NCI-H2196 (cell line): Measurements from ENCODE around the gene KRTAP2-2.
"Not testable (repeated sequence)": the region's sequence is repeated elsewhere in the genome, so short reads cannot be mapped to it uniquely, and the experiment has no call there.

Source experiments
- DNase-seq: peaks from one replicate; lab custom pipeline; 2025; ENCODE audit not compliant: unreplicated experiment; lab: John Stamatoyannopoulos, UW

Gene KRTAP2-2

GRCh38 chr17:41065016-41065689 is 10.1 kb upstream of the KRTAP2-2 start:
- not testable (repeated sequence) for DNase-seq

DNA sequence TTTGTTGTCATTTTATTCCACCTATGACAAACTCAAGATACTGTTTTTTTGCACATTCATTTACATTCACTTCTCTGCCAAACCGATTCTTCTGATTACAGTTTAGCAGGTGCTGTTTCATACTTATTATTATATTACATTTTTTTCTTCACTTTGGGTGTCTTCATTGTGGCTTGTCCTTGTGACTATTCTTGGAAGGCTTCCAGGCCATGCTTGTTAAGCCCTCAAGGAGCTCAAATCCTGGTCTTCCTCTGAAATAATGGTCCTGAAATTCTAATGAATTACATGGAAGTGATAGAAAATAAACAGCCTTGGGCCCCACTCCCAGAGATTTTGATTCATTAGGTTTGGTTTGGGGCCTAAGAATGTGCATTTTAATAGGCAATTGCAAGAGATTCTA is 9.3 kb upstream of the KRTAP2-2 start:
- DNase-seq = no peak

DNA sequence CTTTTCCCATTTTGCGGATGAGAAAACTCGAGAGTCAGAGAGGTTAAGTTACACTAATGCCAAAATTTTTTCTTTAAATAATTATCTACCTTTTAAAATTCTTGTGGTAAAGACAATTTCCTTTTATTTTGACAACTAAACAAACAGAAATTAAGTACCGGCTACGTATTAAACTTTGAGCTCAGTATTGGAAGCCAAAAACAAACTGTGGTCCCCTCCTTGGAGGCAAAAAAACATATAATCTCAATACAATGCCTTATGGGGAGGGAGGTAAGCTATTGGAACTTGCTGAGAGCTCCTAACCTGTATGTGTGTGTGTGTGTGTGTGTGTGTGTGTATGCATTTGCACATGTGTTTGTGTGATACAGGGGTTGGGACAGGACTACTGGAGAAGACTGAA is 8.4 kb upstream of the KRTAP2-2 start:
- no peak for DNase-seq

GRCh38 chr17:41061964-41062363 is 6.9 kb upstream of the KRTAP2-2 start:
- DNase-seq = no peak

DNA sequence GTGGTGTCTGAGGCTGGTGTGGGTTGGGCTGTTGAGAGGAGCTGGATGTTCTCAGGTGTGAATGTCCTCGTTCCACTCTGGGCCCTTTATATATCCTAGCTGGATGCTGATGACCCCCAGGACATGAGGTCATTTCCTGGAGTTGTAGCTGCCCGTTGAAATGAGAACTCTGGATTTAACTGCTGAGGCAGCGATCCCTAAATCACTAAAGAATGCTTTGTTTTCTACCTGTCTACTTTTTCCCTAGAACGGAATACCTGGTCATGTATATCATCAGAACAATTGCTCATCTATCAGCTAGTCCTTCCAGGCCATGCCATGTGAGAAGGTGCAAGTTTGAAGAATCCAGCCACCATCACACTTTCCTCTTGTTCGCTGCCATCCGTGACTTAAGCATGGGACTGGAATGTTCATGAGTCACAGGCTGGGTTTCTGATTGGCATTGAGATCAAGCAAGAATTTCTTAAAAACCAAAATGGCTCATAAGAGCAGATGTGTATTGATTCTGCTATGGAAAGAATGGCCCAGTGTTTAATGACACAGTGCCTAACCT is 5.1 kb upstream of the KRTAP2-2 start, which contains the start of gene KRTAP2-3:
TSS of gene KRTAP2-3 (minus strand) at position 63 of the 553 bp plus-strand sequence. CDS start 64 bp downstream, outside the sequence.
- DNase-seq = no peak

DNA sequence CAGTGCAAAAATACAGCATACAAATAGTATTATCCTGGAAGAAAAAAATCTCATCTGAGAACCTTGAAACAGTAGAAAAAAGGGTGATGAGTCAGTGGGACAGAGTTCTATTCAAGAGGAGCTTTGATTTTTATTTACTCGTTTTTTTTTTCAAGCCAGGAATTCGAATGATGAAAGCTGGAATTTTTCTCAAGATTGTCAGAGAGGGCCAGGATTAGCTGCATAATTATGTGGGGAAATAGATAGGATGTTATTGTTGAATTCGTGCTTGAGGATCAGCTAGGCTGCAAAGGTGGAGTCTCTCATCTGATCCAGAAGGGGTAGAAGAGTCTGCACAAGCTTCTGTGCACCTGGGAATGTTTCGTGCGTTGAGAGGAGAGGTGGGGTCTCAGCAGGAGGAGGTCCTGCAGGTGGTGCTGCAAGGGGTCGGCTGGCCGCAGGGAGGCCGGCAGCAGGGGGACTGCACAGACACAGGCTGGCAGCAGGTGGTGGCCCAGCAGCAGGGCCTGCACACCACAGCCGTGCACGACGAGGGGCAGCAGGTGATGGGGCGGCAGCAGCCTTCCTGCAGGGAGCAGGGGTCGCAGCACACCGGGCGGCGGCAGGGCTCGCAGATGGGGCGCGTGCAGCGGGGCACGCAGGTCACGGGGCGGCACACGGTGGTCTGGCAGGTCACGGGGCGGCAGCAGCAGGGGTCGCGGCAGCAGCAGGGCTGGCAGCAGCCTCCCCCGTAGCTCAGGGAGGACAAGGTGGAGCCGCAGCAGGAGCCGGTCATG is 4.4 kb upstream of the KRTAP2-2 start:
- DNase-seq = not testable (repeated sequence)

- no peak for DNase-seq
Observed at GRCh38 chr17:41058741-41059140, 3.7 kb upstream of the KRTAP2-2 start.

GRCh38 chr17:41057547-41057946 is 2.5 kb upstream of the KRTAP2-2 start:
- no peak for DNase-seq

DNA sequence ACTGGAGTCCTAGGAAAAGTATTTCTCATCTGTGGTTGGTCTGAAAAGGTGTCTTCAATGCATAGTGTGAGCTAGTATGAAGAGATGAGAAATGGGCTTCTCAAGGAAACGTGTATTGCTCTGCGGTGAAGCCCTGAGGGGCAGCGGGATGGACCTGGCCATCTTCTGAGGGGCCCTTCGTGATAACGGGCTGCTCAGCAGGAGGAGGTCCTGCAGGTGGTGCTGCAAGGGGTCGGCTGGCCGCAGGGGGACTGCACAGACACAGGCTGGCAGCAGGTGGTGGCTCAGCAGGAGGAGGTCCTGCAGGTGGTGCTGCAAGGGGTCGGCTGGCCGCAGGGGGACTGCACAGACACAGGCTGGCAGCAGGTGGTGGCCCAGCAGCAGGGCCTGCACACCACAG is 474 bp downstream of the KRTAP2-2 start:
- not testable (repeated sequence) for DNase-seq

- DNase-seq = no peak
Observed at GRCh38 chr17:41054025-41054424, 1.0 kb downstream of the KRTAP2-2 start.

GRCh38 chr17:41052566-41052965 is 2.5 kb downstream of the KRTAP2-2 start:
- no peak for DNase-seq

DNA sequence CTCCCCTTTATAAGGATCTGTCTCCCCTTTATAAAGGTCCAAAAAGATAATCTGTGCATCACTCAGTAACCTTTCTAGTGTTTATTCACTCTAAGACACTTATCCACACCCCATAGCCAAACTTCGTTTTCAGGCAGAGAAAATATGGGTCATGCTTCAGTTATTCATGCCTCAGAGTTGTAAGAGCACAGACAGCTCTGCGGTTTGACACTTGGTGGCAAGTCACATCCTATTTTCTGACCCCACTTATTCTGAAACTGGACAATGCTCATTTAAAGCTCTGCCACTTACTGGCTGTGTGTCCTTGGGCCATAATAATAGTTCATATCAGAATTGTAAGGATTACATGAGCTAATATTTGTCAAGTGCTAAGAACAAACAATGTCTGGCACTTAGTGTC is 5.9 kb downstream of the KRTAP2-2 start:
- no peak for DNase-seq

- DNase-seq = no peak
Observed at GRCh38 chr17:41048441-41048840, 6.6 kb downstream of the KRTAP2-2 start.

GRCh38 chr17:41046735-41047465 is 8.1 kb downstream of the KRTAP2-2 start, which contains the start of gene KRTAP2-1:
TSS of gene KRTAP2-1 (minus strand) at chr17:41047316. CDS start at chr17:41047267, 49 bp downstream.
- not testable (repeated sequence) for DNase-seq

GRCh38 chr17:41042953-41043352 is 12.1 kb downstream of the KRTAP2-2 start:
- no peak for DNase-seq

- peak; percentile 38 for DNase-seq
Observed at GRCh38 chr17:41040783-41041571, 14.1 kb downstream of the KRTAP2-2 start, which contains the start of gene KRTAP1-1. TSS of gene KRTAP1-1 (minus strand) at chr17:41041450. CDS start at chr17:41041397, 53 bp downstream.

DNA sequence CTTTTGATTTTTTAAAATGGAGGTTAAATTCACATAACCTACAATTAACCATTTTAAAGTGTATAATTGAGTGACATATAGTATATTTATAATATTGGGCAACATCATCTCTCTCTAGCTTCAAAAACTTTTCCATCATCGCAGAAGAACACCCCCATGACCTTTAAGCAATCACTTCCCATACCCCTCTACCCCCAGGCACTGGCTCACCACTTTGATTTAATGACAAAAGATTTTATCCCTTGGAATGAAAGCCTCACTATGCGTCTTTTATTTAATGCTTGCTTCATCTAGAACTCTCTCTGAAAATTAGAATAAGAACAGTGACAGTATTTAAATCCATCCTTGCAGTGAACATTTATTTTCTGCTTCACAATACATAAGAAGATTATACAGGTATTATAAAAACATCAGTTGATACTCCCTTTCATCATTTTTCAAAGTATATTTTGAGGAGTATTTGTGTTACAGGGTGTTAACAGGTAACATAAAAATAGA is 17.1 kb downstream of the KRTAP2-2 start:
- DNase-seq = no peak

- peak; percentile 36 for DNase-seq
Observed at GRCh38 chr17:41034346-41034935, 20.6 kb downstream of the KRTAP2-2 start, which contains the start of gene KRTAP1-3. TSS of gene KRTAP1-3 (minus strand) at chr17:41034874. CDS start at chr17:41034821, 53 bp downstream.

DNA sequence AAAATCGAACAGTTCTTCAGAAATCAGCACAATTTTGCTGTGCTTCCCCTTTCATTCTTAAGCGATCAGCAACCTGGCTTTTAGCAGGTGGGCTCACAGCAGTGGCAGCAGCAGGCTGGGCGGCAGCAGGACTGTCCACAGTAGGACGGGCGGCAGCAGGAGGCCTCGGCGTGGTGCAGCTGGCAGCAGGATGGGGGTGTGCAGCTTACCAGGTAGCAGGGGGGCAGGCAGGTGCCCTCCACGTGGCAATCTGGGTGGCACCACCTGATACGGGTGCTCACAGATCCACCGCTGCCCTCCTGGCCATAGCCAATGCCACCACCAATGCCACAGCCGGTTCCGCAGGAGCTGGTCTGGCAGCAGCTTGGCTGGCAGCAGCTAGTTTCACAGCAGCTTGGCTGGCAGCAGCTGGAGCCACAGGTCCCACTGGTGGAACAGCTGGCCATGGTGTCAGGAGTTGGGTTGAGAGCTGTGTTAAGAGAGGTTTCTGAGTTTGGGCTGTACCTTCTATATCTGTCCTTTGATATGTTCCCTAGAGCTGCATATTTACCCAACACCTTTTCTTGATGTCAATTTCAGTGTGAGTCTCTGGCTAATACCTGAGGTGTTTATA is 25.3 kb downstream of the KRTAP2-2 start, which contains the start of gene KRTAP1-4:
TSS of gene KRTAP1-4 (minus strand) at position 563 of the 613 bp plus-strand sequence. CDS start at position 446, 117 bp downstream.
- no peak for DNase-seq
